ENCODE measurements around the gene UBALD1.

Gene UBALD1

DNA sequence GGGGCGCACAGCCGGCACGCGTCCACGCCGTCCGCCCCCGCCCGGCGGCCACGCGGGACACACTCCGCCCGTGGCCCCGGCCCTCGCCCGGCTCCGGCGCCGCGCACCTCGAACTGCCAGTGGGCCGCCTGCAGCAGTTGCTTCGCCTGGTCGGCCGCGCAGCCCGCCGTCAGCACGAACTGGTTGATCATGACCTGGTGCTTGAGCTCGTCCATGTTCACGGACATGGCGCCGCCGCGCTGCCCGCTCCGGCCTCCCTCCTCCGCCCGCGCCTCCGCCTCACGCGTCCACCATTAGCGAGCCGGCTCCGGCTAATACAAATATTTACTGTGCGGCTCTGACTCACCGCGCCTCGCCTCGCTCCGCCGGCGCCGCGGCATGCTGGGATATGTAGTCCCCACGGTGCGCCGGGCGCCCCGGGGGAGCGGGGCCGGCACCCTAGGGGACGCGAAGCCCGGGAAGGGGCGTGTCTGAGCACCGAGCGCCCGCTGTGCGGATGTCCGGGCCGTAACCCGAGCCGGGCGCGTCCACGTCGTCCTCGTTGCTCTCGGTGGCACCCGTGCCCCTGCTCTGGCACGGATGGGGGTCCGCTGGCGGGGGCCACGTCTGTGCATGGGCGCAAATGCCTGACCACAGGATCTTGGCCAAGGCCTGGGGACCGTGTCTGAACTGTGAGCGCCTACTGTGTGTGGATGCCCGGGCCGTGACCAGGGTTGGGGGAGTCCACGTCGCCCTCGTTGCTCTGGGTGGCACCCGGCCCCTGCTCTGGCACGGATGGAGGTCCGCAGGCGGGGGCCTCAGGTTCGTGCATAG, at the start of gene UBALD1:
TSS of gene UBALD1 (minus strand) at position 318 of the 813 bp plus-strand sequence. CDS start at position 227, 91 bp downstream.
- peak; percentile 82 to 94 for DNase-seq

DNA sequence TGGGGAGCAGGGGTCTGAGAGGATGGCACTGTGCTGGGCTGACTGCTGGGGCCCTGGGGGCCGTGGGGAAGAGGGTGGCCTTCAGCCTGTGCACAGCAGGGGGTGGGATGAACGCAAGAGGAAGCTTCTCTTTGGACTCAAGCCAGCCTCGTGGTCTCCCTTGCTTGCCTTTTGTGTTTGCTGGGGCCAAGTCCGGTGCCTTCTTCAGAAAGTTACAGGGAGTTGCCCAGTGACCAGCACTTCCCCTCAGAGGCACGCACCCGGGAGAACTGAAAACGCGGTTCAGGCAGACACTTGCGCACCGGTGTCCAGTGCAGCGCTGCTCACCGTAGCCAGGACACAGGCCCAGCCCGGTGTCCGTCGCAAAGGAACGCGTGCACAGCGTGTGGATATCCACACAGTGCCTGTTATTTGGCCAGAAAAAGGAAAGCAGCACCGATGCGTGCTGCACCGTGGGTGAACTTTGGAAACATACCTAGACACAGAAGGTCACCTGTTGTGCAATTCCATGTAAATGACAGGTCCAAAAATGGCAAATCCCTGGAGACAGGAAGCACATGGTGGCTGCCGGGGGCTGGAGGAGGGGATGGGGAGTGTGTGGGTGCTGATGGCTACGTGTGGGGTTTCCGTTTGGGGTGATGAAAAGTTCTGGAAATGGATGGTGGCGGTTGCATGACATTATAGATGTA, 49.2 kb upstream of the UBALD1 start:
- no peak for DNase-seq

DNA sequence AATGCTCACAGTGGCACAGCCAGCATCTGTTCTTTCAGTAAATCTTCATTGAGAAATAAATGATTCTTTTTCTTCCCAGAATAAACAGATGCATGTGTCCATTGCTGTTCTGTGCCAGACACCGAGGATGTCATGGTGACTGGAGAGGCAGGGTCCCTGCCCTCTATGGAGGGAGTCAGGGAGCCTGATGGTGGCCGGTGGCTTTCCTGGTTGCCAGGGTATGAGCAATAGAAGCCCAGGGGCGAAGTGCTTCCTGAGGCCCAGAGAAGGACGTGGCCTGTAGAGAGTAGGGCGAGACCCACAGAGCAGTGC, 48.7 kb upstream of the UBALD1 start:
- no peak for DNase-seq

DNA sequence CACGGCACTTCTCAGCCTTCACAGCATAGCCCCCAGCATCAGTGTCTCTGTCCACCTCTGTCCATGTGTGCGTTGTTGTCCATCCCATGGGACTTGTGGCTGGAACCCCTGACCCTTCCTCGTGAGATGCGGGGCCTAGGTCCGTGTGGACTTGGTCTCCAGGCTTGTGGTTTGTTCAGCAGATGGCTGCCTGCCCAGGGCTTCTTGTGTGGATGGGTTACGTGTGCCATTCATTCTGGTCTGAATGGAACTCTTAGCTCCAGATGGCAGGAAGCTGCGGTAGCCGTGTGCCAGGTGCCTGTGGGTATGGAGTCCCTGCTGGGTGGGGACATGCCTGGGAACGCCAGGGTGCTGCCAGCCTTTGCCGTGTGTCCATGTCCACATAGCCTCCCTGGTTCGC, 47.0 kb upstream of the UBALD1 start:
- DNase-seq, result no peak

DNA sequence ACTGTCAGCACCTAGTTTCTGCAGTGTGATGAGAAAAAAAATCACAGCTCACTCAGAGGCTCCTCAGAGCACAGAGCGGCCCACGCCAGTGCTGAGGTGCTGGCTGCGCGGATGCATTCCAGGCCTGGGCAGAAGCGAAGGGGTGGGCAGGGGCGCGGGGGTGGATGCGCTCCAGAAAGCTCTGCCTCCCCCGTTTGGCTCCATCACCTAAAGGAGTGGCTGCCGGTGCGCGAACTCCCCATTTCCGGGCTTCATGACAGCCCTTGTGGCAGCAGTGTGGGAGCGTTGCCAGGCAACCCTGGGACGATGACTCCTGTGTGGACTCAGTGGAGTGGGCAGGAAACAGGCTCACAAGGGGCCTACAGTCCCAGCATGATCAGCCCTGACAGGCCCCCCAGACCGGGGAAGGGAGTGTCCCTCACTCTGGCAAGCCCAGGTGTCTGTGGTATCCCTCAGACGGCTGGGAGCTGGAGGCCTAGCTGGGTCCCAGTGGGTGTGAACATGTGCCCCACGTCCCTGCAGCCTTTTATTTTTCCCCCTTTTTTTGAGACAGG, 45.8 kb upstream of the UBALD1 start:
- DNase-seq, result no peak

DNA sequence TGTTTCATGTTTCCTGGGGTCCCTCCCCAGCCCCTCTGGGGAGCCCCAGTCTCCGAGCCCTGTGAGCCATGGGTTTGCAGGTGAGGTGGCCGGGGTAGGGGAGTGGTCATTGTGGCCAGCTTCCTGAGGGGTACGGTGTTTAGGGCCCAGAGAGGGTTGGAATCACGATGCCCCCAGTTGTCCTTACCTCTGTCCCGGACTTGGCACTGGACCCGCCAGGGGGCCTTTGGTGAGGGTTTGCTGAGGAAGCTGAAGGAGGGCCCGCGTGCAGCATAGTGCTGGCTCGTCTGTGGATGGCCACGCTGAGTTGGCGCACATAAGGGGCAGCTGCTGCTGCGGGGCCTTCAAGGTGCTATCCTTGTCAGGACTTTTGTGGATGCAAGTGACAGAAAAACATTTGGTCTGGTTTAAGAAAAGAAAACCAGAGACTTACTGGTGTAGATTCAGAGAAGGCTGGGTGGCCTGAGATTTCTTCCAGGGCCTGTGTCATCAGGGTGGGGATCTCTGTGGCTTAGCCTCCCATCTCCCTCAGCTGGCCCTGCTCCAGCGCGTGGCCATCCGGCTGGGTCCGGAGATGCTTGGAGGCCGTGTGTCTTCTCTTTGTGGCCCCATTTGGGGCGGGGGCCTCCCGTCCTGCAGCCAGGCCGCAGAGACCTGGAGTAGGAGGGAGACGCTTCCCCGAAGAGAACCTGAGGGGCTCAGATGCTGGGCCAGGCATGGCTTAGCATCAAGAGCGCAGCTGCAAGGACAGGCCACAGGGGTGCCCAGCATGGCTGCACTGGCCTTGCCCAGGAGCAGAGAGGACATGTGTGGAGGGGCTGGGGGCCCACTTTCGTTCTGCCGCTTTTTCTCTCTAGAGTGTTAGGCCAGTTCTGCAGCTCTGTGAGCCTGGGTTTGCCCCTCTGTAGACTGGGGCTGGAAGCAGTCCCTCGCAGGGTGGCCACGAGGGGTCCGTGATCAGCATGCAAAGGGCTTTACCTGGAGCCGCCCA, 45.0 kb upstream of the UBALD1 start:
- no peak for DNase-seq

DNA sequence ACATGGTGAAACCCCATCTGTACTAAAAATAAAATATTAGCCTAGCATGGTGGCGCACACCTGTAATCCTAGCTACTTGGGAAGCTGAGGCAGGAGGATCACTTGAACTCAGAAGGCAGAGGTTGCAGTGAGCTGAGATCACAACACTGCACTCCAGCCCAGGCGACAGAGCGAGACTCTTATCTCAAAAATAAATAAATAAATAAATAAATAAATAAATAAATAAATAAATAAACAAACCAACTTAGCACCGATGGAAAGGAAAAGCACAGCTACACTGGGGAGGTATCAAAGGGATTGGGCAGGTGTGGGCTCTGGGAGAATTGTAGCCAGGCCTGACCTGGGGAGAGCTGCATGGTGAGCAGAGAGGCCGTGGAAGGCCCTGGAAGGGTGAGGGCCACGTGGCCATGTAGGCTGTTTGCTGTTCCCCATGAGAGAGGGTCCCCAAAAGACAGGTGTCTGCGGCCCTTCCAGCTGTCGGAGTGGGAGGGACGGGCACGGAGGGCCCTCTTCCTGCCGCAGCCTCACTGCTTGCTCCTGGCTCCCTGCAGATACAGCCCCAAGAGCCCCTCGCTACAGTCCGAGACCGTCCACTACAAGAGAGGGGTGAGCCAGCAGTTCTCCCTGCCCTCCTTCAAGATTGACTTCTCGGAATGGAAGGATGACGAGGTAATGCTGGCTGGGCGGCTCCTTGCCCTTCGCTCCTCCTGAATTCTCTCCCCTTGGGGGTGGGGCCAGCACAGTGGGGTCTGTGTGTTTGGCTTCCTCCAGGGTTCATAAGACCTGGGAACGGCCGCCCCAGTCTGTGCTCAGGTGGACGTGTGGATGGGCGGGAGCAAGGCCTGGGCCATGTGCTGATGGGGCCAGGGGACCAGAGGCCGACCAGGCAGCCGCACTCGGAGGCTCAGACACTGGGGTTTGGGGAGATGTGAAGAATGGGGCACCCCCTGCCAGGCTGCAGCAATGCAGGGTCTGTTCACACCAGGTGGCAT, 42.3 kb upstream of the UBALD1 start:
- no peak for DNase-seq

DNA sequence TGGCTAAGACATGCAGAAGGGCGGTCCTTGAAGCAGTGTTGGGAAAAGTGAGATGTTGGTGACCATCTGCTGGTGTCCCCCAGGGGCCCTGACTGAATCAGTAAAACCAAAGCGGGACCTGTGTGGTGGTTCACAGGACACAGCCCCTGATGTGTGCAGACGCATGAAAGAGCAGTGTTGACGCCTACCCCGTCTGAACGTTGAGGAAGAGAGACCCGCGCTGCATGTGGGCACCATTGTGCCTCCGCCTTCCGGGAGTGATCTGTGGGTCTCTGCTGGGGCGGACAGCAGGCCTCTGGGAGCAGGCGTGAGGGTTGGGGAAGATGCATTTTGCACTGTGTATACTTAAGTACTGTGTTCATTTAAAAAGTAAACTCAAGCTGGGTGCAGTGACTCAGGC, 41.5 kb upstream of the UBALD1 start:
- DNase-seq, result no peak

DNA sequence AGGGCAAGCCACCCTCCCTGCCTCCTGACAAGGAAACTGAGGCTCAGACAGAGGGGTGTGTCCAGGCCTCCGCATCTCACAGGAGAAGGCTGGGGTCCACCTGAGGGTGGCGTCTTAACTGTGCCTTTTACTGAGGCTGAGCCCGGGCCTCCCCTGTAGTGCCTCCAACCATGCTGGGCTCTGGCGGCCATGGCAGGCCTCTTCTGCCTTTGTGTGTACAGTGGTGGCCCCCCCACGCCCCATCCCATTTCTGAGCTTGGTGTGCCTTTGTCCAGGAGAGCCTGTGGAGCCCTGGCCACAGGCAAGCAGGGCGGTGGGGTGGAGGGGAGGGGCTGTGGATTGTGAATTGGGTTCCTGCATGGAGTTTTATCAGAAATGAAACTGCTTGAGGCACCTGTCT, 41.1 kb upstream of the UBALD1 start:
- no peak for DNase-seq

DNA sequence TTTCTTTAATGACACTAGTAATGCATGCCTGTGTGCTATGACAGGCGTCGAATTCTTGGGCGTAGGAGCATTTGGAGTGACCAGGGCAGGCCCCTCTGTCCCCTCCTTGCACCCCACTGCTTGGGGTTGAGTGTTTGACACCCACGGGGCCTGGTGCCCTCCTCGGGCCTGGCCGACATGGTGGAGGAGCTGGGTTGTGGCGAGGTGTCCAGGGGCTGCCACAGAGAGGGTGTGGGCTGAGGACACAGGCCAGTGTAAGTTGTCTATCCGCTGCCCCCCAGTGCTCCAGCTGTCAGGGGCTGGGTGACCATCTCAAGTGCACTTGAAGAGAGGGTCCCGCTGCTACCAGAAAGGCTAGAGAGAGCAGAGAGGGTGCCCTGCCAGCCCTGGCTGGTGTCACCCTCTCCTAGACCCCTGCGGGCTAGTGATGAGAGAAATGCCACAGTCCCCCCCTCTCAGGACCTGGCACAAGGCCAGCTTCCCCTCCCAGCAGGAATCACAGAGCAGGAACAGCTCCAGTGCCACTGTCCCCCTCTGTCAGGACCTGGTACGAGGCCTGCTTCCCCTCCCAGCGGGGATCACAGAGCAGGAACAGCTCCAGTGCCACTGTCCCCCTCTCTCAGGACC, 40.4 kb upstream of the UBALD1 start:
- DNase-seq, result no peak

DNA sequence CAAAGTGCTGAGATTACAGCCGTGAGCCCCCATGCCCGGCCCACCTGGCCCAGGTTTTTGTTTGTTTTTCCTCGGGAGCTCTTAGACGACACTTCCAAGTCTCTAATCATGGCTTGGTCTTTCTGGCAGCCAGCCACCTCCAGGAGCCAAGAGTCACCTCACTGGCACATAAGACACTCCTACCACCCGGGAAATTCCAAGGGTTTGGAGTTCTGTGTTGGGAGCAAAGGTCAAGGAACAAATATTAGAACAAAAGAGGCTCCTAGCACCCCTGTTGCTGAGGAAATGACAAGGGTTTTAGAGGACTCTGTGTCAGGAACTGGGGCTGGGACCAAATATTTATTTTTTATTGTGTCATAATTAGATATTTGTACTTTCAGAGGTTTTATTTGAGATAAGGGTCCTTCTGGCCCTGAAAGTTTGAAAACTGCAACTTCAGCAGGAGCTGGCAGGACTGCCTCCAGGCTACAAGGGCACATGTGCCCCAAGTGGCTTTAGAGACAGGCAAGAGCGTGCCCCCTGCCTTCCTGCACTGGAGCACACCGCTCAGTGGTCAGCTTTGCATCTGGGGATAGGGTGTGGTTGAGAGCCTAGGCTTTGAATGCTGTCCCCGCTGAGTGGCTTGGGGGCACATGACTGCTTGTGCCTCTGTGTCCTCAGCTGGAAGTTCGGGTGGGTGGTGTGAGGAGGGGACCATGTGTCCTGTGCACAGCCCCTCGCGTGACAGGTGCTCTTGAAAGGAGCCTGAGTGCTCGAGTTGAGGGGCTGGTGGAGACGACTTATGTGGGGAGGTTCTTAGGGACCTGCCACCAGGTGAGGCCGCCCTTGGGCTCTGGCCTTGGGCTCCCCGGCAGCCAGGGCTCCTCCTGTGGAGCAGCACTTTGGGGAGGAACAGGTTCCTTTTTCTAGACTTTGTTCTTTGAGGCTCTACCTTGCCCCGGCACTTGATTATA, 39.6 kb upstream of the UBALD1 start:
- DNase-seq, result no peak

DNA sequence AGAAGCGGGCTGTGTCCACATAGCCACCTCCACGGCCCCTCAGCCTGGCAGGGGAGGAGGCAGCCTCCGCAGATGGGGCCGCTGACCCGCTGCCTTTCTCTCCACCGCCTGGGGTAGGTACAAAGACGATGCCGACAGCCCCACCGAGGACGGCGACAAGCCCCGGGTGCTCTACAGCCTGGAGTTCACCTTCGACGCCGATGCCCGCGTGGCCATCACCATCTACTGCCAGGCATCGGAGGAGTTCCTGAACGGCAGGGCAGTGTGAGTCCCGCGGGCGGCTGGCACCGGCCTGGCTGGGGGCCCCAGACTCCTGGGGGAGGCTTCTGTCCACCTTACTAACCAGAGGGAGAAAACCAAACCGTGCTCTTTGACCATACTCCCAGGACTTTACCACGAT, 37.9 kb upstream of the UBALD1 start:
- DNase-seq, result no peak

DNA sequence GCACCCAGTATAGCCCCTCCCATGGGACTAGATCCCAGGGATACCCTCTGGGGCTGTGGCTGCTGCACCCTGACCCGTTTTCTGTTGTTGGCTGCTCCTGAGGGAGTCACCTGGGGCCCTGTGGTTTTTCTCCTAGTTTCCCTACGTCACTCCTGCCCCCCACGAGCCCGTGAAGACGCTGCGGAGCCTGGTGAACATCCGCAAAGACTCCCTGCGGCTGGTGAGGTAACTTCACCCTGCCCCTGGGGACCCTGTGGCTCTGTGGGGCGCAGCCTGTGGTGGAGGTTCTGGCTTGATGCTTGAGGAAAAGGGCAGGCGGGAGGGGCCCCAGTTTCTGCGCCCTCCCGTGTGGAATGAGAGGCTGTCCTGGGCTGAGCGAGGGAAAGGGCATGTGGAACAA, 37.1 kb upstream of the UBALD1 start:
- no peak for DNase-seq

DNA sequence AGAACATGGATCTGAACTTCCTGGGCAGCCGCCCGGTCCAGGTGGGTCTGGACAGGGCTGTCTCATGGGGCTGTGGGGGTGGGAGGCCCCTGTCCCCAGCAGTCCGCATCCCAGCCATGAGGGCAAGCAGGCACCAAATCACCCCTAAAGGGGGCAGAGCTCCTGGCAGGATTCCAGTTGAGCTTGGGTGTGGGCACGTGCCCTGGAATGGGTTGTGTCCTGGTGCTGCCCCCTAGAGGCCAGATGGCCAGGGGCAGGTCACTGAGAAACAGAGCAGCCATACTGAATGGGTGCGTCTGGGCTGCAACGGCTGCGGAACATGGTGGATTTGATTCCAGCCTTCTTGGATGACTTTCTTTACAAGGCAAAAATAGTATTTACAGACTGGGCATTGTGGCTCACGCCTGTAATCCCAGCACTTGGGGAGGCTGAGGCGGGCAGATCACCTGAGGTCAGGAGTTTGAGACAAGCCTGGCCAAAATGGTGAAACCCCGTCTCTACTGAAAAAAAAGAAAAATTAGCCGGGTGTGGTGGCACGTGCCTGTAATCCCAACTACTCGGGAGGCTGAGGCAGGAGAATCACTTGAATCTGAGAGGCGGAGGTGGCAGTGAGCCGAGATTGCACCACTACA, 35.9 kb upstream of the UBALD1 start:
- DNase-seq, result peak; percentile 52 to 71

DNA sequence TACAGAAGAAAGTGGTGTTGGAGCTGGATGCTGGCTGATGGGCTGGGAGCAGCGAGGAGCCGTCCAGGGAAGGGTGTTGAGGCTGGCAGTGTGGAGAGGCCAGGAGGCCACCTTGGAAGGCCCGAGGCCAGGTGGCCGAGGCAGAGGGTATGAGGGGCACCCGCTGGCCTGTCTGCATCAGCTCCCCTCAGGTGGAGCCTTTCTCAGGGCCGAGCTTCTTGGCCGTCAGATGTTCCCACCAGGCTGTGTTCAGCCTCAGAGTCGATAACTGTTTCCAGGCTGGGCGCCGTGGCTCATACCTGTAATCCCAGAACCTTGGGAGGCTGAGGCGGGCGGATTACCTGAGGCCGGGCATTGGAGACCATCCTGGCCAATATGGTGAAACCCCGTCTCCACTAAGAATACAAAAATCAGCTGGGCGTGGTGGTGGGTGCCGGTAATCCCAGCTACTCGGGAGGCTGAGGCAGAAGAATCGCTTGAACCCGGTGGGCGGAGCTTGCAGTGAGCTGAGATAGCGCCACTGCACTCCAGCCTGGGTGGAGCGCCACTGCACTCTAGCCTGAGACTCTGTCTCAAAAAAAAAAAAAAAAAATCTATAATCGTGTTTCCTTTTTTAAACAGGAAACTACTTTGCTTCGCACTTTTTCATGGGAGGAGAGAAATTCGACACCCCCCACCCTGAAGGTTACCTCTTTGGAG, 35.2 kb upstream of the UBALD1 start:
- no peak for DNase-seq

DNA sequence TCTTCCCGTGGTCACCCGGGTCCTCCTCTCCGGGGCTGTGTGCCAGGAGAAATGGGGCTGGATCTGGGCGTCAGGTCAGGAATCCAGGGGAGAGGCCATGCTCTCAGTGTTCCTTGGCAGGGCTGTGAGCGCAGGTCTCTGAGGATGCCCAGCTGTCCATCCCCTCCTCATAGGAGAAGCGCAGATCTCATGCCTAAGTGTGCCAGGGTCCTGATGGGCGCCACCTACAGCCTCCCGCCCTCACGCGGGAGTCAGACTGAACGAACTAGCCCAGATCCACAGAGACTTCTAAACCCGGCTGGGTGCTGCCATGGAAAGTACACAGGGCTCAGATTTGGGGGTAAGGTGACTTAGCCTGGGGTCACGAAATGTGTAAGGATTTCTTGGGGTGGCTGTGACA, 34.2 kb upstream of the UBALD1 start:
- no peak for DNase-seq

DNA sequence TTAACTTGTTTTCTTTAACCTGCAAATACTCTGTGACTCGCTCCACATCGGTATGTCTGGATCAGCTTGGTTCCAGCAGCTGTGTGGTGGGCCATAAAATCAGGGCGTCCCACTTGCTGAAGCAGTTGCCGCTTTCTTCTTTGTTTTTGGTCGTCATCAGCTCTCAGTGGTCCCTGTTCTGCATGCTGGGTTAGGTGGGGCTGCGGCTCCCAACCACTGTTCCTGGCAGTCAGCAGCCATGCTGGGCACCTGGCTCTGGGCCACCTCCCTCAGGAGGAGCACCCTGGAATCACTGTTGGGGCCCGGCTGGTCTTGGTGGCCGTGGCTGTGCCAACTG, 32.9 kb upstream of the UBALD1 start:
- DNase-seq, result no peak

DNA sequence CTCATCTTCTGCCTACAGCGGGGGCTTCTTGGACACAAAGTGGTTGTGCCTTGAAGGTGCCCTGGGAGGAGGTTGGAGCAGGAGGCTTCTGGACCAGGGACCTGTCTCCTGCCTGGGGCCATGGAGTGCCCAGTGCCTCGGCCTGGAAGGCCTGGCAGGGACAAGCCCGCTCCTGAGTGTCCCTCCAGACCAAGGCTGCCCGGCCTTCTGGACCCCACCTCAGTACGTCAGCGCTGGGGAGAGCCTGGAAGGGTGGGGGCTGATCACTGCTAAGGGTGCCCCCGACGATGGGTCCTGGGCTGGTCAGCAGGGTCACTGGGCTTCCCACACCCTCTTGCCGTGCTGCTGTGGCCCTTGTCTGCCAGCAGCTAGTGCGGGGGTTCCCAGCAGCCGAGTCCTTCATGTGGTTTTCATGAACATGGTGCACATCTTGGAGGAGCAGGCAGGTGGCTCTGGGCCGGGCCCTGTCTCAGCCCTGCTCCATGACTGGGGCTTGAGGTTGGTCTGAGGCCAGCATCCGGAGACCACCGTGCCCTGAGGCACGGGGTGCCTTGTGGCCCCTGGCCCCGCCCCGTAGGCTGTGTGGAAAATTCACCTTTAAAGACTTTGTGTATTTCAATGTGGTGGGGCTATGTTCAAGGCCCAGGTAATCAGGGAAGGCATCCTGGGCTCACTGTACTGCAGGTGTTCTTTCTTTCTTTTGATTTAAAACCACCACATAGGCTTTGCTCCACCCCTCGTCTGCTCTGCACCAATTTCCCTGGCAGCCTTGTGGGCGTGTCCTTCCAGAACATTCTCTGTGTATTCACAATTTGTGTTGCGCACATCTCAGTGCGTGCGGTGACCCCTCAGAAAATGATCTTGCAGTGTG, 32.3 kb upstream of the UBALD1 start:
- DNase-seq, result no peak

All from SHP77 (cell line).